Mucosa of rectum (tissue), 2 donors: ENCODE results near the gene OVOL1.
A peak's percentile ranks its signal among the peaks of the same experiment; 100 is the strongest.

Experiments
- H3K27ac ChIP-seq, 2 donors: one replicate each; pipeline ENCODE4 v1.7.0; 2013; ENCODE audit warnings: inconsistent platforms in 2 of 2, low read depth in 2 of 2, low read length in 2 of 2
- H3K27me3 ChIP-seq, 2 donors: one replicate each; pipeline ENCODE4 v1.7.0; 2013; ENCODE audit warnings: low read length in 2 of 2; ENCODE audit not compliant: control insufficient read depth in 2 of 2, insufficient read depth in 2 of 2
- H3K36me3 ChIP-seq, 2 donors: one replicate each; pipeline ENCODE4 v1.7.0; 2013; ENCODE audit warnings: low read length in 2 of 2; ENCODE audit not compliant: control insufficient read depth in 2 of 2, insufficient read depth in 2 of 2
- H3K4me1 ChIP-seq, 2 donors: one replicate each; pipeline ENCODE4 v1.7.0; 2013; ENCODE audit warnings: low read length in 2 of 2, mild to moderate bottlenecking in 1 of 2; ENCODE audit not compliant: control insufficient read depth in 2 of 2, insufficient read depth in 2 of 2
- H3K4me3 ChIP-seq, 2 donors: one replicate each; pipeline ENCODE4 v1.7.0; 2013; ENCODE audit warnings: low read length in 2 of 2
- H3K9ac ChIP-seq, 2 donors: one replicate each; pipeline ENCODE4 v1.7.0; 2013; ENCODE audit warnings: low read length in 2 of 2, low read depth in 1 of 2, mild to moderate bottlenecking in 1 of 2
- H3K9me3 ChIP-seq, 2 donors: one replicate each; pipeline ENCODE4 v1.7.0; 2013; ENCODE audit warnings: low read length in 2 of 2; ENCODE audit not compliant: control insufficient read depth in 2 of 2
- donor health status: healthy.
- donor health status: Normal muscosa, but diverticular disease.

The OVOL1 gene

DNA sequence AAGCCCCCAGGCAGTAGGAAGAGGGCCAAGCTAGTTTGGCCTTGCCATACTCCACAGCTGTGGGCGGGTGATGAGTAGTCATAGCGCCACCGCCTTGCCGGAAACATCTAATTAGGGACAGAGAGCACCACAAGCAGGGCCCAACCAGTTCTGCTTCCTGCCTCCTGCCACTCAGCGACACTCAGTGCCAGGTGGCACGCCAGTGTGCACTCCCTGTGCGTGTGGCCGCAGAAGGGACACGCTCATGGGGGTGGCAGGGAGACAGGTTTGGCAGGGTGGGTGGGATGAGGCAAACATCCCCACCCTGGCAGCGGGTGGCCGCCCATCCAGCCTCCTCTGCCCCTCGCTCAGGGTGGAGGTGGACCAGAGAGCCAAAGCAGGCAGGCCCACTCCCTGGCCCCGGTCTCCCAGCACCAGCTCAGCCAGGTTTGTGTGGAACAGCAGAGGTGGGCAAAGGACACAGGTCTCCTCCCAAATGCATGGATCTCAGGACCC, 4.9 kb downstream of the OVOL1 start:
- Histone ChIP-seq H3K27ac (peak overlapping the region; percentile 87 to 93), H3K4me3 (peak overlapping the region; percentile 31 to 41), H3K9ac (peak overlapping the region; percentile 47 to 69), H3K9me3 (no peaks in the 10 kb centered on the region), H3K4me1 (peaks cover 42 to 60% of the 10 kb centered on the region in 2 donors), H3K27me3 (peaks cover 4 to 8% of the 10 kb centered on the region in 2 donors), H3K36me3 (peaks cover 24 to 28% of the 10 kb centered on the region in 2 donors)

DNA sequence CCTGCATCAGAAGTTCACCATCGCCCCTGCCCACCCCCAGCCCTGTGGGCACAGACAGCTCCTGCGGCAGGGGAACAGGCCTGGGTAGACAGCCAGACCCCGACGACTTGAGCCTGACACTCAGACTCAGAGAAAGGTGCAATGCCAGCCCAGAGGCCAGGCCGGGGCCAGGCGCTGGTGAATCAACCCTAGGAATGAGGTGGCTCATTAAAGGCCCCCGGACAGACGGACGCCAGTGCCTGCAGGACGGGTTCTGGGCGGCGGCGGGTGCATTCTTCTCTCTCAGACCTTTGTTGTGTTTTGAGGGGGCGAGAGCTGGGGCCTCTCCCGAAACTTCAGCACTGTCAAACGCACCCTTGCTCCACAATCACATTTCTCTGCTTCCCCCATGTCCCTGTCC, 5.6 kb downstream of the OVOL1 start:
- Histone ChIP-seq H3K4me1 (peaks cover 42 to 60% of the 10 kb centered on the region in 2 donors), H3K9me3 (no peaks in the 10 kb centered on the region), H3K27me3 (peaks cover 4 to 8% of the 10 kb centered on the region in 2 donors), H3K36me3 (peaks cover 24 to 28% of the 10 kb centered on the region in 2 donors), H3K27ac (peak overlapping the region; percentile 87 to 93), H3K9ac (peak overlapping the region in 1 of 2 donors; percentile 69), H3K4me3 (peak overlapping the region in 1 of 2 donors; percentile 41)

DNA sequence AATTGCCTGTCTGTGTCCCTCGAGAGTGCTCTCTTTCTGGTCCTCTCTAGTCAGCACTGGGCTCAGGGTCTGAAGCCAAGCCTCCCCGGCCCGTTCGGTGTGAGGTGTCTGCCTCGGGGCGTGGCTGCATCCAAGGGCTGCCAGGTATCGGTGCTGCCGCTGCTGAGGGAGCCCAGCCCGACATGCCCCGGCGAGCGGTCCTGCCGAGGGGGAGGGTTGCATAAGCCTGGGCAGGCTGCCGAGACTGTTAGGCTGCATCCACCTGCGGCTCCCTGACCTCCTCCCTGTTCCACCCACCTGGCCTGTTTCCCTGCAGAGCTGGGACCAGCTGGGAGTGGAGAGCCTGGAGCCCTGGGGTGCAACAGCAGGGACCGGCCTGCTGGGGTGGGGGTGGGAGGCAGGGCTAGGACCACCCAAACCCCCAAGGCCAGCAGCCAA, 6.3 kb downstream of the OVOL1 start:
- H3K9me3 ChIP-seq: no peaks in the 10 kb centered on the region
- peak overlapping the region in 1 of 2 donors; percentile 3 for H3K9ac ChIP-seq
- peak overlapping the region; percentile 87 to 93 for H3K27ac ChIP-seq
- peak overlapping the region in 1 of 2 donors; percentile 2 for H3K4me3 ChIP-seq
- peaks cover 24 to 28% of the 10 kb centered on the region in 2 donors for H3K36me3 ChIP-seq
- peaks cover 42 to 60% of the 10 kb centered on the region in 2 donors for H3K4me1 ChIP-seq
- H3K27me3 ChIP-seq: peaks cover 0 to 7% of the 10 kb centered on the region in 2 donors

DNA sequence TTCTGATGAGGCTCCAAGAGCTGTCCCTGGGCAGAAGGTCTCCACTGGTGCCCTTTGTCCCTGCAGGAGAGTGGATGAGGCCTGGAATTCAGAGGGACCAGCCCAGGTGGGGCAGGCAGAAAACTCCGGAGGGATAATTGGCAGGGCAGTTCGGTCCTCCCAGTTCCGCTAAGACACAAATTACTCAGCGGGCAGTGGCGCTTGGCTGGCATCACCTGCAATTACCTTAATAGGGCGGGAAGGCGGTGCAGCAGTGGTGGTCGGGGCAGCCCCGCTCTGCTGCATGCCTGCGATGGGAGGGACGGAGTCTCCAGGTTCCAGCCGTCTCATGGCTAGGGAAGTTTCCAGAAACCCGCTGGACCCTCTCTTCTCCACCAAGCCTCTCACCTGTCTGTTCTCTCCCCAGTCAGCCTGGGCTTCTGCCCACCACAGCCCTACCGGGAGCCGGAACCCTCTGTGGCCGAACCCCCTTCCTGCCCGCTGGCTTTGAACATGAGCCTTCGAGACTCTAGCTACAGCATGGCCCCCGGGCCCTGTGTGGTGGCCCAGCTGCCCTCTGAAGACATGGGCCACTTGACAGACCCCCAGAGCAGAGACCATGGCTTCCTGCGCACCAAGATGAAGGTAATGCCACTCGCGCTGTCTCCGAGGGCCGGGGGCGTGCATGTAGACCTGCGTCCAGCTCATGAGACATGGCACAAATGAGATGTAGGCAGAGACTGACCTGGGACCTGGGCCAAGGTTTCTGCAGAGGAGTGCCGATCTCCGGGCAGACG, 7.0 kb downstream of the OVOL1 start:
- H3K27ac ChIP-seq: peak overlapping the region in 1 of 2 donors; percentile 93
- peak overlapping the region in 1 of 2 donors; percentile 2 for H3K4me3 ChIP-seq
- peaks cover 0 to 4% of the 10 kb centered on the region in 2 donors for H3K27me3 ChIP-seq
- no peaks in the 10 kb centered on the region for H3K9me3 ChIP-seq
- peak overlapping the region in 1 of 2 donors; percentile 3 for H3K9ac ChIP-seq
- peaks cover 42 to 57% of the 10 kb centered on the region in 2 donors for H3K4me1 ChIP-seq
- H3K36me3 ChIP-seq: peaks cover 24 to 28% of the 10 kb centered on the region in 2 donors

DNA sequence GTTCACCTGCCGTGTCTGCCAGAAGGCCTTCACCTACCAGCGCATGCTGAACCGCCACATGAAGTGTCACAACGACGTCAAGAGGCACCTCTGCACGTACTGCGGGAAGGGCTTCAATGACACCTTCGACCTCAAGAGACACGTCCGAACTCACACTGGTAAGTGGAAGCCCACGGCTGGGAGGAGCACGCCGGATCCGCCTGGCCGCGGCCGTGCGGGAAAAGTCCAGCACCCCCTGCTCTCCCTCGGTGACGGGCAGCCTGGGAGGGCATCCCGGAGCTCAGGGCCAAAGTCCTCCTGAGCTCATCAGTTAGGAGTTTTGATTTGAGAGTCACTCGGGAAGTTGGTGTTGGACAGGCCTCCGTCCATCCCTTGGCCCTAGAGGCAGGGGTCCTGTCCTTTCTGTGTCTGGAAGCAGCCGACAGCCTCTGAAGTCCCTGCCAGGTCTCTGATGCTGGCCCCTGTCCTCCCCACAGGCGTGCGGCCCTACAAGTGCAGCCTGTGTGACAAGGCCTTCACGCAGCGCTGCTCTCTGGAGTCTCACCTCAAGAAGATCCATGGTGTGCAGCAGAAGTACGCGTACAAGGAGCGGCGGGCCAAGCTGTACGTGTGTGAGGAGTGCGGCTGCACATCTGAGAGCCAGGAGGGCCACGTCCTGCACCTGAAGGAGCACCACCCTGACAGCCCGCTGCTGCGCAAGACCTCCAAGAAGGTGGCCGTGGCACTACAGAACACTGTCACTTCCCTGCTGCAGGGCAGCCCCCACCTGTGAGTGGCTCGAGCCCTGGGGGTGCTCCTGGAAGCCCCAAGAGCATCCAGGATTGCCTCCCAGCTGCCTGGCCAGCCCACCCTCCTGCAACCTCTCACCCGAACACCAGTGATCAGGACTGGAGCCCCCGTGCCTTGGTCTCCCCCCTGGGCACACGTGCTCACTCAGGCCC, 8.0 kb downstream of the OVOL1 start:
- Histone ChIP-seq H3K27me3 (peaks cover 0 to 4% of the 10 kb centered on the region in 2 donors), H3K27ac (no peak overlapping the region)

DNA sequence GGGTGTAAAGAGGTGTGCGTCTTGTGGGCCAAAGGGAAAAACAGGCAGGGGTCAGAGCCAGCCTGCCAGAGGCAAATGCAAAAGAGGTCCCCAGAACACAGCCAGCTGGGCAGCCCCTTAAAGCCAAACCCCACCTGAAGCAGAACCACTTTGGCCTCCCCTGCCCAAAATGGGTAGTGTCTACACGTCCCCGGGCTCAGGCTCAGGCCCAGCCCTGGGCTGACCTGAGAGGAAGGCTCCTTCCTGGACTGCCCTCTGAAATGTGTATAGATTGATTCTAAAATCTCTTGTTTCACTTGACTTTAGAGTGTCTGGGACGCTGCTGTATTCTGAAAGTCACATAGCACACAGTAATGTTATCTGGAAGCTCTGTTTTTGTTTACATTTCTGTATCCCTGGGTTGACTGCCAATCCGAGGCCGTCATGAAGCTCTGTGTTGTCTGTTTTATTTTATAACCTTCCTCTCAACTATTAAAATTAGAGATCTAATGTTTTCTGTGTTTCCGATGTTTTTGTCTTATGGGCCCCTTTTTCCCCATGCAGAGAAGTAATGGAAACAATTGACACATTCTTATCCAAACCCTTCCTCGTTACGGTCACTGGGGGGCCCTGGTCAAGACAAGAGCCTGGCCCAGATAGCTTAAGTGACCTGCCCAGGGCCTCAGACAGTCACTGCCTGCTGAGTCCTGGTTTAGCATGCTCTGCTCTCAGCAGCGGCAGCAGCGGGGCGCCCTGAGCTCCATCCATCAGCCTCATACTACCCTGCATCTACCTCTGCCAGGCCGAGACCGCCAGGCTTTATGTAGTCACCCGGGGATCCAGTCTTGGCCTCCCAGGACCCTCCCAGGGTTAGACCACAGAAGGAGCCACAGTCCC, 10.1 kb downstream of the OVOL1 start:
- peaks cover 0 to 2% of the 10 kb centered on the region in 2 donors for H3K27me3 ChIP-seq
- H3K36me3 ChIP-seq: peaks cover 24 to 28% of the 10 kb centered on the region in 2 donors
- no peak overlapping the region for H3K27ac ChIP-seq
- no peaks in the 10 kb centered on the region for H3K9me3 ChIP-seq
- H3K4me3 ChIP-seq: no peak overlapping the region
- H3K4me1 ChIP-seq: peaks cover 20 to 26% of the 10 kb centered on the region in 2 donors
- H3K9ac ChIP-seq: peak overlapping the region in 1 of 2 donors; percentile 11

More for the DNA sequence above, 8.0 kb downstream of the OVOL1 start:
- Histone ChIP-seq H3K4me3 (no peak overlapping the region), H3K9me3 (no peaks in the 10 kb centered on the region), H3K4me1 (peaks cover 39 to 47% of the 10 kb centered on the region in 2 donors), H3K9ac (no peak overlapping the region), H3K36me3 (peaks cover 24 to 28% of the 10 kb centered on the region in 2 donors)

DNA sequence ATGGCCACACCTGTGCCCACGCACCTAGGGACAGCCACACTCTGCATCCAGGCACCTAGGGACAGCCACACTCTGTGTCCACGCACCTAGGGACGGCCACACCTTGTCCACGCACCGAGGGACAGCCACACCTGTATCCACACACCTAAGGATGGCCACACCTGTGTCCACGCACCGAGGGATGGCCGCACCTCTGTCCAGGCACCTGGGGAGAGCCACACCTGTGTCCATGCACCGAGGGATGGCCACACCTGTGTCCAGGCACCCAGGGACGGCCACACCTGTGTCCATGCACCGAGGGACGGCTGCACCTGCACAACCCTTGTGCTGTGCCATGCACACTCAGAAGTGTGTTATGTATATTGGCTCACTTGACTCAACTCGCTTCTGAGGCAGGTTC, 10.8 kb downstream of the OVOL1 start:
- peaks cover 0 to 2% of the 10 kb centered on the region in 2 donors for H3K27me3 ChIP-seq
- H3K4me1 ChIP-seq: peaks cover 13 to 19% of the 10 kb centered on the region in 2 donors
- H3K27ac ChIP-seq: no peak overlapping the region

DNA sequence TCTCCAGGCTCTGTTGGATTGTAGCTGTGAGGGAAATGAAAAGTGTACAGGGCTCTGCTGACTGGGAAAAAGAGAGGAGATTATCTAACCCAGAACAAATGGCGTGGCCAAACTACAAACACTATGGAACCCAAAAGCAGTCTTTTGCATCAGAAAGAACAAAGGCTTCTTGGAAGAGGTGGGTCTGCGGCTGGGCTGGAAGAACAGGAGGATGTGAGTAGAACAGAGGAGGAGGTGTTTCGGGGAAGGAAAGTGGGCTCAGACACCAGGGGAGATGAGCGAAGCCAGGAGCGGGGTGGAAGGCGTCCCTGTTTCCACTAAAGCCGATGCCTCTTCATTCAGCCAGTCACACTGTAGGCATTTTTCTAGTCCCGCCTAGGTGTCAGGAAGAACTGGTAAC, 12.0 kb downstream of the OVOL1 start:
- Histone ChIP-seq H3K4me3 (no peak overlapping the region), H3K4me1 (peaks cover 2 to 7% of the 10 kb centered on the region in 2 donors), H3K27me3 (peaks cover 0 to 2% of the 10 kb centered on the region in 2 donors), H3K9ac (no peak overlapping the region), H3K36me3 (peaks cover 24 to 28% of the 10 kb centered on the region in 2 donors), H3K27ac (no peak overlapping the region), H3K9me3 (no peaks in the 10 kb centered on the region)

More for the DNA sequence above, 10.8 kb downstream of the OVOL1 start:
- Histone ChIP-seq H3K36me3 (peaks cover 24 to 28% of the 10 kb centered on the region in 2 donors), H3K4me3 (no peak overlapping the region), H3K9ac (no peak overlapping the region), H3K9me3 (no peaks in the 10 kb centered on the region)
